D721Med (cell line): ENCODE data around the gene DYRK1B.

ENCODE experiments used
- DNase-seq: peaks from one replicate; pipeline ENCODE4 v3.0.0; 2011; ENCODE audit warnings: low spot score; ENCODE audit not compliant: insufficient read length
- FAIRE-seq: peaks from 2 replicates; lab custom pipeline; 2011; peaks lifted over from hg19 to GRCh38; lab: Jason Lieb, UNC
- CTCF ChIP-seq: IDR thresholded peaks from 2 replicates; pipeline ENCODE4 v1.5.1; 2012; ENCODE audit warnings: mild to moderate bottlenecking, control low read depth; ENCODE audit not compliant: insufficient read depth; ENCODE audit errors: missing control alignments

The DYRK1B gene

GRCh38 chr19:39825093-39825463 lies 8.9 kb downstream of the DYRK1B start:
- DNase-seq, result no peak
- TF ChIP-seq CTCF, result no peak
- FAIRE-seq, result no peak

- DNase-seq, result no peak
- no peak for FAIRE-seq
- no peak for TF ChIP-seq CTCF
Measured at GRCh38 chr19:39824143-39825092, 9.5 kb downstream of the DYRK1B start.

- DNase-seq, result no peak
- no peak for FAIRE-seq
Measured at GRCh38 chr19:39823686-39824085, 10.3 kb downstream of the DYRK1B start.

GRCh38 chr19:39820696-39821095 lies 13.3 kb downstream of the DYRK1B start:
- FAIRE-seq (no peak), DNase-seq (no peak)
- no peak for TF ChIP-seq CTCF

More at GRCh38 chr19:39823686-39824085, 10.3 kb downstream of the DYRK1B start:
- no peak for TF ChIP-seq CTCF

- no peak for DNase-seq
- TF ChIP-seq CTCF, result no peak
- FAIRE-seq, result no peak
Measured at GRCh38 chr19:39819786-39820185, 14.2 kb downstream of the DYRK1B start.

- DNase-seq (no peak), FAIRE-seq (no peak)
- TF ChIP-seq CTCF, result no peak
Measured at GRCh38 chr19:39818626-39819097, 15.3 kb downstream of the DYRK1B start.
